ENCODE measurements around the gene CHST4. TPM values are rescaled to one million over a fixed set of nuclear protein-coding genes. Genes with fewer than 3 reads are reported as not detected.
"Not testable (repeated sequence)": the region's sequence is repeated elsewhere in the genome, so short reads cannot be mapped to it uniquely, and the experiment has no call there.

CHST4 gene
- total RNA-seq, 1 experiment from 2014 or later, result 5.9 TPM

DNA sequence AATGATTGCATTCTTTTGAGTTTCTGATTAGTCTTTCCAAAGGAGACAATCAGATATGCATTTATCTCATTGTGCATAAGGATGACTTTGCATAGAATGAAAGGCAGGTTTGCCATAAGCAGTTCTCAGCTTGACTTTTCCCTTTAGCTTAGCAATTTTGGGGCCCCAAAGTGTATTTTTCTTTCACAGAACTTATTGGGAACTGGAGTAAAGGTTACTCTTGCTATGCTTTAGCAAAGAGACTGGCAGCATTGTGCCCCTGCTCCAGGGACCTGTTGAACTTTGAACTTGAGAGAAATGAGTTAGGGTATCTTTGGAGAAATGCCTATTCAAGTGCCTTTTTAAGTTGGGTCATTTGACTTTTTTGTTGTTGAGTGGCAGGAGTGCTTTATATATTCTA is 33.6 kb downstream of the CHST4 start:
- no peak overlapping the region for H3K4me3 Mint-ChIP-seq
- Histone ChIP-seq H4K8ac (replicated peaks; ENCODE audit: insufficient read length, low read depth, low read length) (no peak overlapping the region), H3K4me2 (ENCODE audit: insufficient read depth, insufficient read length, low read length) (no peak overlapping the region), H2AK5ac (ENCODE audit: insufficient read length, low read length) (no peak overlapping the region), H3K18ac (ENCODE audit: insufficient read length, low read depth, low read length) (no peak overlapping the region), H3K56ac (ENCODE audit: insufficient read length, low read depth, low read length) (no peak overlapping the region), H3K79me2 (ENCODE audit: insufficient read depth, low read length) (no peaks in the 10 kb centered on the region), H2BK15ac (ENCODE audit: low read depth, low read length) (no peak overlapping the region), H3K27ac (ENCODE audit: insufficient read length, low read depth, low read length) (no peak overlapping the region), H3K14ac (ENCODE audit: insufficient read depth, low read length) (no peak overlapping the region), H2BK12ac (ENCODE audit: insufficient read length, low read depth, low read length) (no peak overlapping the region), H2BK20ac (ENCODE audit: low read depth, low read length, poor library complexity, severe bottlenecking) (no peak overlapping the region), H2BK120ac (ENCODE audit: low read depth, low read length, poor library complexity, severe bottlenecking) (no peak overlapping the region), H3K9me3 (ENCODE audit: control insufficient read depth, low read depth, low read length) (no peaks in the 10 kb centered on the region), H4K20me1 (ENCODE audit: control insufficient read depth, insufficient read depth, insufficient read length) (no peaks in the 10 kb centered on the region), H3K27me3 (ENCODE audit: insufficient read depth, low read length) (no peaks in the 10 kb centered on the region), H3K4ac (ENCODE audit: low read depth, low read length) (no peak overlapping the region), H2BK5ac (ENCODE audit: insufficient read length, low read length) (no peak overlapping the region), H3K23ac (ENCODE audit: insufficient read length, low read depth, low read length) (no peak overlapping the region), H4K91ac (ENCODE audit: insufficient read length, low read depth, low read length) (no peak overlapping the region), H3K23me2 (ENCODE audit: insufficient read length, low read depth, low read length, poor library complexity, severe bottlenecking) (peaks cover 5% of the 10 kb centered on the region), H3T11ph (ENCODE audit: low read length) (no peak overlapping the region), H3K79me1 (ENCODE audit: insufficient read depth, low read depth, low read length, poor library complexity, severe bottlenecking) (no peaks in the 10 kb centered on the region), H2AFZ (ENCODE audit: low read length) (no peak overlapping the region), H3K9ac (ENCODE audit: extremely low read depth, insufficient read length, low read length) (no peak overlapping the region), H3K4me1 (ENCODE audit: insufficient read depth, low read length) (no peaks in the 10 kb centered on the region), H4K5ac (ENCODE audit: insufficient read length, low read depth, low read length) (no peak overlapping the region)
- no peak overlapping the region for H3K27ac Mint-ChIP-seq
- H3K27me3 Mint-ChIP-seq (ENCODE audit: low read depth), result peaks cover 21% of the 10 kb centered on the region
- H3K4me1 Mint-ChIP-seq, result peaks cover 5 to 8% of the 10 kb centered on the region in 2 experiments
- TF ChIP-seq, protein P1, sequence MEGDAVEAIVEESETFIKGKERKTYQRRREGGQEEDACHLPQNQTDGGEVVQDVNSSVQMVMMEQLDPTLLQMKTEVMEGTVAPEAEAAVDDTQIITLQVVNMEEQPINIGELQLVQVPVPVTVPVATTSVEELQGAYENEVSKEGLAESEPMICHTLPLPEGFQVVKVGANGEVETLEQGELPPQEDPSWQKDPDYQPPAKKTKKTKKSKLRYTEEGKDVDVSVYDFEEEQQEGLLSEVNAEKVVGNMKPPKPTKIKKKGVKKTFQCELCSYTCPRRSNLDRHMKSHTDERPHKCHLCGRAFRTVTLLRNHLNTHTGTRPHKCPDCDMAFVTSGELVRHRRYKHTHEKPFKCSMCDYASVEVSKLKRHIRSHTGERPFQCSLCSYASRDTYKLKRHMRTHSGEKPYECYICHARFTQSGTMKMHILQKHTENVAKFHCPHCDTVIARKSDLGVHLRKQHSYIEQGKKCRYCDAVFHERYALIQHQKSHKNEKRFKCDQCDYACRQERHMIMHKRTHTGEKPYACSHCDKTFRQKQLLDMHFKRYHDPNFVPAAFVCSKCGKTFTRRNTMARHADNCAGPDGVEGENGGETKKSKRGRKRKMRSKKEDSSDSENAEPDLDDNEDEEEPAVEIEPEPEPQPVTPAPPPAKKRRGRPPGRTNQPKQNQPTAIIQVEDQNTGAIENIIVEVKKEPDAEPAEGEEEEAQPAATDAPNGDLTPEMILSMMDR (conservative IDR thresholded peaks at IDR 0.05), result no peak
- H3K36me3 Mint-ChIP-seq (ENCODE audit: insufficient read depth in 1 of 3, low read depth in 3 of 3), result peaks cover 1 to 13% (median 11%) of the 10 kb centered on the region in 3 experiments; a peak in 3 of 7 replicates
- DNase-seq, result no peak
- peaks cover 19% of the 10 kb centered on the region in 2 experiments for H3K9me3 Mint-ChIP-seq

DNA sequence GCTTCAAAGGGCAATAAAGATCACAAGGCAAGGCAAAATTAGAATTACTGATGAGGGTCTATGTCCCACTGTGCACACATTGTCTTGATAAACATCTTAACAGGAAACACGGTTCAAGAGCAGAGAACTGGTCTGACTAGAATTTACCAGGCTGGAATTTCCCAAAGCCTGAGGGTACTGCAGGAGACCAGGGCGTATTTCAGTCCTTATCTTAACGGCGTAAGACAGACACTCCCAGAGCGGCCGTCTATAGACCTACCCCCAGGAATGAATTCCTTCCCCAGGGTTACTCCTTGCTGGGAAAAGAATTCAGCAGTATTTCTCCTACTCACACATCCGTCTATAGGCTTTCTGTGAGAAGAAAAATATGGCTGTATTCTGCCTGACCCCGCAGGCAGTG is 35.7 kb downstream of the CHST4 start:
- not testable (repeated sequence) for H3K4me1 ChIP-seq (ENCODE audit: insufficient read depth, low read length); H3K9me3 ChIP-seq (ENCODE audit: control insufficient read depth, low read depth, low read length); H2BK5ac ChIP-seq (ENCODE audit: insufficient read length, low read length); H3K27ac ChIP-seq (ENCODE audit: insufficient read length, low read depth, low read length); H2AFZ ChIP-seq (ENCODE audit: low read length); H2BK120ac ChIP-seq (ENCODE audit: low read depth, low read length, poor library complexity, severe bottlenecking); H3K79me2 ChIP-seq (ENCODE audit: insufficient read depth, low read length); H3T11ph ChIP-seq (ENCODE audit: low read length); H4K5ac ChIP-seq (ENCODE audit: insufficient read length, low read depth, low read length); H2BK15ac ChIP-seq (ENCODE audit: low read depth, low read length); DNase-seq; H2AK5ac ChIP-seq (ENCODE audit: insufficient read length, low read length); H4K20me1 ChIP-seq (ENCODE audit: control insufficient read depth, insufficient read depth, insufficient read length); H3K27ac Mint-ChIP-seq; H3K18ac ChIP-seq (ENCODE audit: insufficient read length, low read depth, low read length); H3K23ac ChIP-seq (ENCODE audit: insufficient read length, low read depth, low read length); H4K8ac ChIP-seq (replicated peaks; ENCODE audit: insufficient read length, low read depth, low read length); H3K56ac ChIP-seq (ENCODE audit: insufficient read length, low read depth, low read length); H3K4ac ChIP-seq (ENCODE audit: low read depth, low read length); H3K23me2 ChIP-seq (ENCODE audit: insufficient read length, low read depth, low read length, poor library complexity, severe bottlenecking); H2BK12ac ChIP-seq (ENCODE audit: insufficient read length, low read depth, low read length); H4K91ac ChIP-seq (ENCODE audit: insufficient read length, low read depth, low read length); H3K27me3 ChIP-seq (ENCODE audit: insufficient read depth, low read length); H3K14ac ChIP-seq (ENCODE audit: insufficient read depth, low read length); H2BK20ac ChIP-seq (ENCODE audit: low read depth, low read length, poor library complexity, severe bottlenecking); H3K4me2 ChIP-seq (ENCODE audit: insufficient read depth, insufficient read length, low read length); H3K4me3 Mint-ChIP-seq; H3K9ac ChIP-seq (ENCODE audit: extremely low read depth, insufficient read length, low read length); H3K79me1 ChIP-seq (ENCODE audit: insufficient read depth, low read depth, low read length, poor library complexity, severe bottlenecking)
- Mint-ChIP-seq H3K9me3 (peaks cover 19% of the 10 kb centered on the region in 2 experiments), H3K4me1 (peaks cover 14 to 16% of the 10 kb centered on the region in 2 experiments), H3K36me3 (ENCODE audit: insufficient read depth in 1 of 3, low read depth in 3 of 3) (peaks cover 1 to 13% (median 11%) of the 10 kb centered on the region in 3 experiments; a peak in 3 of 7 replicates), H3K27me3 (ENCODE audit: low read depth) (peaks cover 21% of the 10 kb centered on the region)
- WGBS (ENCODE audit: extremely low coverage, insufficient read length, low lambda C conversion rate), result no CpG with 5 or more reads among the region's 8 CpGs
